Measurements from ENCODE around the gene PDCD6IP. TPM values are rescaled to one million over a fixed set of nuclear protein-coding genes. Genes with fewer than 3 reads are reported as not detected.

The PDCD6IP gene
- total RNA-seq, 1 donor from 2014 or later = 184 TPM

GRCh38 chr3:33884701-33885100, 86.3 kb downstream of the PDCD6IP start:
- intact Hi-C loops (cut with micrococcal nuclease) = loop anchor here (5.0 kb wide), 1 partner anchor 378 kb away; no protein-coding TSS in a partner anchor

- intact Hi-C loops (cut with micrococcal nuclease) = no loop called here
Measured at GRCh38 chr3:33885496-33885895, 87.1 kb downstream of the PDCD6IP start.

GRCh38 chr3:33886015-33886414, 87.6 kb downstream of the PDCD6IP start:
- intact Hi-C loops (cut with micrococcal nuclease) = no loop called here

GRCh38 chr3:33887478-33887877, 89.0 kb downstream of the PDCD6IP start:
- intact Hi-C loops (cut with micrococcal nuclease) = no loop called here

GRCh38 chr3:33889394-33890039, 91.1 kb downstream of the PDCD6IP start:
- intact Hi-C loops (cut with micrococcal nuclease) = no loop called here

GRCh38 chr3:33892655-33893054, 94.2 kb downstream of the PDCD6IP start:
- intact Hi-C loops (cut with micrococcal nuclease) = no loop called here

- intact Hi-C loops (cut with micrococcal nuclease) = no loop called here
Measured at GRCh38 chr3:33895658-33896057, 97.2 kb downstream of the PDCD6IP start.

- intact Hi-C loops (cut with micrococcal nuclease) = no loop called here
Measured at GRCh38 chr3:33897306-33897705, 98.9 kb downstream of the PDCD6IP start.

- intact Hi-C loops (cut with micrococcal nuclease) = no loop called here
Measured at GRCh38 chr3:33898901-33899300, 100.5 kb downstream of the PDCD6IP start.

- intact Hi-C loops (cut with micrococcal nuclease) = no loop called here
Measured at GRCh38 chr3:33900440-33900808, 102.0 kb downstream of the PDCD6IP start.

- intact Hi-C loops (cut with micrococcal nuclease) = no loop called here
Measured at GRCh38 chr3:33900809-33901505, 102.5 kb downstream of the PDCD6IP start.

- intact Hi-C loops (cut with micrococcal nuclease) = no loop called here
Measured at GRCh38 chr3:33901862-33902563, 103.6 kb downstream of the PDCD6IP start.

- intact Hi-C loops (cut with micrococcal nuclease) = no loop called here
Measured at GRCh38 chr3:33904730-33905129, 106.3 kb downstream of the PDCD6IP start.

- intact Hi-C loops (cut with micrococcal nuclease) = no loop called here
Measured at GRCh38 chr3:33908250-33908851, 109.9 kb downstream of the PDCD6IP start.

- intact Hi-C loops (cut with micrococcal nuclease) = no loop called here
Measured at GRCh38 chr3:33909547-33909946, 111.1 kb downstream of the PDCD6IP start.

- intact Hi-C loops (cut with micrococcal nuclease) = no loop called here
Measured at GRCh38 chr3:33910031-33910430, 111.6 kb downstream of the PDCD6IP start.

GRCh38 chr3:33911525-33912322, 113.3 kb downstream of the PDCD6IP start:
- intact Hi-C loops (cut with micrococcal nuclease) = no loop called here

- intact Hi-C loops (cut with micrococcal nuclease) = no loop called here
Measured at GRCh38 chr3:33914212-33914611, 115.8 kb downstream of the PDCD6IP start.

GRCh38 chr3:33914731-33915379, 116.4 kb downstream of the PDCD6IP start:
- intact Hi-C loops (cut with micrococcal nuclease) = no loop called here

GRCh38 chr3:33915796-33916546, 117.5 kb downstream of the PDCD6IP start:
- intact Hi-C loops (cut with micrococcal nuclease) = no loop called here

All from T-helper 1 cell treated with Interleukin-12 subunit alpha and Interleukin-12 subunit beta and Interleukin-4 antibody, amounts not matched to agents 30 ng/mL and 1 ng/mL, for 36 hours (primary cell).